Panc1 (cell line): ENCODE results near the gene KLHL35.

Experiments used
- CTCF ChIP-seq: fragments of 450-650 bp; IDR thresholded peaks from 2 replicates; pipeline ENCODE4 v1.5.1; 2017; ENCODE audit warnings: mild to moderate bottlenecking
- REST ChIP-seq, 2 experiments: IDR thresholded peaks; 2 replicates each; pipeline ENCODE4 v1.6.1; 2011 to 2012; ENCODE audit warnings: low read depth in 2 of 2, control low read depth in 1 of 2, low read length in 1 of 2, mild to moderate bottlenecking in 1 of 2, moderate library complexity in 1 of 2; ENCODE audit not compliant: insufficient read depth in 1 of 2

- TF ChIP-seq REST (IDR thresholded peaks at IDR 0.05; ENCODE audit: insufficient read depth in 1 of 2, low read depth in 2 of 2, low read length in 1 of 2) (no peak), CTCF (no peak)
Observed at GRCh38 chr11:75456596-75457183, 23.7 kb upstream of the KLHL35 start.
